Astrocyte (in vitro differentiated cells and primary cell): ENCODE data around the gene TPT1.

Experiments used
- EZH2 ChIP-seq: IDR thresholded peaks from 2 replicates; pipeline ENCODE4 v1.6.1; 2012; ENCODE audit warnings: mild to moderate bottlenecking, low read length, inconsistent platforms; ENCODE audit not compliant: insufficient read depth
- TF ChIP-seq, protein P1 (sequence below): IDR thresholded peaks from 2 replicates; pipeline ENCODE4 v1.5.1; 2011; ENCODE audit warnings: low read depth, mild to moderate bottlenecking, inconsistent platforms, low read length, moderate library complexity; ENCODE audit not compliant: insufficient read depth

DNA sequence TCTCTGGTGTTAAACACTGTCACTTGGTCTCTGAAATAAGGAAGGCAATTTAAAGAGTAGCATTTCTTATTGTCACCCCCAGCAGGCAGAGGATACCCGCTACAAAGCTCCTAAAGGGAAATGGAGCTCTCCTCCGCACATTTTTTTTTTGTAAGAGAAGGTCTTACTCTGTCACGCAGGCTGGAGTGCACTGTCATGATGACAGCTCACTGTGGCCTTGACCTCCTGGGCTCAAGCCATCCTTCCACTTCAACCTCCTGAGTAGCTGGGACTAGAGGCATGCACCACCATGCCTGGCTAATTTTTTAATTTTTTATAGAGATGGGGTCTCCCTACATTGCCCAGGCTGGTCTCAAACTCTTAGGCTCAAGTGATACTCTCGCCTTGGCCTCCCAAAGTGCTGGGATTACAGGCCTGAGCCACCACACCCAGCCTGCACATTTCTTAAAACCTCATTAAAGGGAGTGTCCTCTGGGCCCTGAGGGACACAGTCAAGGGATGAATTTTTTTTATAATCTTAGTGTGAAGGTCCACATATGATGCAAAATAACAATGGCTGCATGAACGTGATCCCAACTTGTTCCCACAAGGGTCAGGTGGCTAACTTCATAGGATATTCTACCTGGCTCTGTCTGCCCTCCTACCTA lies 45.0 kb upstream of the TPT1 start:
- TF ChIP-seq, protein P1, sequence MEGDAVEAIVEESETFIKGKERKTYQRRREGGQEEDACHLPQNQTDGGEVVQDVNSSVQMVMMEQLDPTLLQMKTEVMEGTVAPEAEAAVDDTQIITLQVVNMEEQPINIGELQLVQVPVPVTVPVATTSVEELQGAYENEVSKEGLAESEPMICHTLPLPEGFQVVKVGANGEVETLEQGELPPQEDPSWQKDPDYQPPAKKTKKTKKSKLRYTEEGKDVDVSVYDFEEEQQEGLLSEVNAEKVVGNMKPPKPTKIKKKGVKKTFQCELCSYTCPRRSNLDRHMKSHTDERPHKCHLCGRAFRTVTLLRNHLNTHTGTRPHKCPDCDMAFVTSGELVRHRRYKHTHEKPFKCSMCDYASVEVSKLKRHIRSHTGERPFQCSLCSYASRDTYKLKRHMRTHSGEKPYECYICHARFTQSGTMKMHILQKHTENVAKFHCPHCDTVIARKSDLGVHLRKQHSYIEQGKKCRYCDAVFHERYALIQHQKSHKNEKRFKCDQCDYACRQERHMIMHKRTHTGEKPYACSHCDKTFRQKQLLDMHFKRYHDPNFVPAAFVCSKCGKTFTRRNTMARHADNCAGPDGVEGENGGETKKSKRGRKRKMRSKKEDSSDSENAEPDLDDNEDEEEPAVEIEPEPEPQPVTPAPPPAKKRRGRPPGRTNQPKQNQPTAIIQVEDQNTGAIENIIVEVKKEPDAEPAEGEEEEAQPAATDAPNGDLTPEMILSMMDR: no peak
- no peak for TF ChIP-seq EZH2
